NCI-H2107 treated with DMSO at 0.1 percent for 48 hours (cell line): Measurements from ENCODE around the gene SMTNL2.
A peak's percentile ranks its signal among the peaks of the same experiment; 100 is the strongest.

Source experiments
- DNase-seq: peaks from one replicate; lab custom pipeline; 2025; ENCODE audit not compliant: unreplicated experiment; lab: John Stamatoyannopoulos, UW

SMTNL2 gene

DNA sequence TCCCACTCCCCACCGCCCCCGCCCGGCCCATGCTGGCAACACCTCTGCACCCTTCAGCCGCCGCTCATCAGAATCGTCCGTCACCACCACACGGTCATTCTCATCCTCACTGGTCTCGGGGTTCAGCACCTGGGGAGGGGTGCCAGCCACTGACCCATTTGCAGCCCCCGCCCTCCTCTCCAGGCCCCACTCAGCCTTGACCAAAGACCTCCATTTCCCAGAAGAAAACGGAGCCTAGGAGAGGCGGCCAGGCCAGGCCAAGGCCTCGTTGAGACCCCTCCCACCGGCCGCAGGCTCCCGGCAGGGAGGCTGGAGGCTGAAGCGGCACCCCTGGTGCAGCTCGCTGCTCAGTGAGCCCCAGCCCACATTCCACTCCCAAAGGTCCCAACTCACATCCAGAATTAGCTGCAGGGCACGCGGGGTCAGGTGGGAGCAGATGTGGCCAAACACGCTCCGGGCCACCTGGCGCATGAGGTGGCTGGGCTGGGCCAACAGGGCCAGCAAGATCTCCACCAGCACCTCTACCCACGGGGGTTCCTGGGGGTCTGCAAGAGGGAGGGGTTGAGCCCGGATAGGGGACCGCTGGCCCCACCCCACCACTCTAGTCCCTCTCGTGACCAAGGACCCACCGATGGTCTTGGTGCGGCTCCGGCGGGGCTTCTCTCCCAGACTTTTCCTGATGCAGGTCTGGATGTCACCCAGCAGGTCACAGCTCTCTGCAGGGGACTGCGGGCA lies 38.9 kb upstream of the SMTNL2 start:
- DNase-seq = no peak

DNA sequence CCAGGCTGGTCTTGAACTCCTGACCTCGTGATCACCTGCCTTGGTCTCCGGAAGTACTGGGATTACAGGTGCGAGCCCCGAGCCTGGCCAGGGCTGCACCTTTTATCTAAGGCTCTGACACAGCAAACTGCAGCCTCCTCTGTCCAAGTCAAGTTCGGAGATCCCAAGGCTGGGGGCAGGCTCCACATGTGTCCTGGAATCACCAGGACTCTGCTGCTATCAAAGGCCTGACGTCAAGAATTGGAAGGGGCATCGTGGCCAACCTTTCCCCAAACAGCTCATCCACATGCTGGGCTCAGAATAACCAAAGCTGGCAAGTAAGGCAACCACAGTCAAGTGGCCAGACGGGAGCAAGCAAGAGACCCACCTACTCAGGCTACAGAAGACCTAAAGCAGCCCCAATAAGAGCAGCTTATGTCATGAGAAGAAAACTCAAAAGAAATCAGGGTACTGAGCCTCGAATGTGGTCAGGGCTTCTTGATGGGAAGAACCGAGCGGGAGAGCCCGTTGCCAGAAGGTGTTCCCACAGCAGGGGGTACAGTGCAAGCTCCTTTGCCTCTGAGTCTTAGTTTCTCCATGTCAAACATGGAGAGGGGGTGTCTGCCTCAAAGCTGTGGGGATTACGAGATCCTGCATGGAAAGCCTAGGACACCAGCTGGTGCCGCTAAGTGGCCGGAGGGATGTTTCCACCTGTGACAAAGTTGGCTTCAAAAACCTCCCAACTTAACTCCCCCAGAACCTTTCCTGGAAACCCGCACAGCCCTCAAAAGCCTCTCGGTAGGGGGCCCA lies 37.0 kb upstream of the SMTNL2 start:
- DNase-seq = no peak

DNA sequence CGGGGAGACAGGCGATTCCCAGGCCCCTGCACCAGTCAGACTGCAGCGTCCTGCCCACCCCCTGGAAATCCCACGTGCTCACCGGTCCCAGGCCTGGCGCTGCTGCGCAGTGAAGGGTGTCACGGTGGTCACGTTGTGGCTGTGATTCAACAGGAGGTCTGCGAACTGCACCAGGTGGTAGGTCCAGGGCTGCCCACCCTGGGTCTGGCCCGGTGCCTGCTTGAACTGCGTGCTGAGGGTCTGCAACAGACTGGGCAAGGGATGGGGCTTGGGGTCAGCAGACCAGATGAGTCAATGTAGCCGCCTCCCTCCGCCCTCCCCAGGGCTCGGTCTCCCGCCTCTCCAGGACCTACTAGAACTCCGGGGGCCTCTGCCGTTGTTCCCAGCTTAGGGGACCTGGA lies 36.3 kb upstream of the SMTNL2 start:
- DNase-seq = no peak

DNA sequence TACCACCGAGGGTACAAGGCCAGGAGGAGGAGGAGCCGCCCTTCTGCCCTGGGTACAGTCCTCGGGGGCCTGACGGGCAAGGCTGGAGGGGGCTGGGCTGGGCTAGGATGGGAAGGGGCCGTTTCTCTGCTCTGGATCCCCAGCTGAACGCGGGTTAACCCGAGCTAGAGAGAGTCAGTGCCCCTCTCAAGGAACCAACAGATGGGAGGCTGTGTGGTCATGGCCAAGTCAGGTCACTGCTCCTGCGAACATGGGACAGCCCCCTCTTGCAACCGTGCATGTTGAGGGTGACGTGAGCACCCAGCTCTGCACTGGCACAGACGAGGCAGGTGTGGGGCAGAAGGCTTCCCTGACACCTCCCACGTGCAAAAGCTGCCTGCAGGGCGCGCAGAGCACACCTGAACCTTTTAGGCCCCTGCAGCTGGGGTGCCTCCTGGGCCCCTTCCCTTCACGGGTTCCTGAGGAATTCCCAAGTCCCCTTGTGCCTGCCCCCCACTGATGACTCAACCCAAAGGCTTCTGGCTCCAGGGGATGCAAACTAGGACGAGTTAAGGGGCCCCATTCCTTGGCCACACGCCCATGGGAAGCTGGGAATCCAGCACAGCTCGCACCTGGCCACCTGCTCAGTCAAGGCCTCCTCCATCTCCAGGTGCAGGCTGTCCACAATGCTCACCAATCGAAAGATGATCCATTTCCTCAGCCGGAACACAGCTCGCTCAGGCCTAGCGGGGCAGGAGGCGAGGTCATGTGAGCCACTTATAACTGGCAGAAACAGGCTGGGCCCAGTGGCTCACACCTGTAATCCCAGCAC lies 35.4 kb upstream of the SMTNL2 start:
- peak; percentile 5 for DNase-seq

DNA sequence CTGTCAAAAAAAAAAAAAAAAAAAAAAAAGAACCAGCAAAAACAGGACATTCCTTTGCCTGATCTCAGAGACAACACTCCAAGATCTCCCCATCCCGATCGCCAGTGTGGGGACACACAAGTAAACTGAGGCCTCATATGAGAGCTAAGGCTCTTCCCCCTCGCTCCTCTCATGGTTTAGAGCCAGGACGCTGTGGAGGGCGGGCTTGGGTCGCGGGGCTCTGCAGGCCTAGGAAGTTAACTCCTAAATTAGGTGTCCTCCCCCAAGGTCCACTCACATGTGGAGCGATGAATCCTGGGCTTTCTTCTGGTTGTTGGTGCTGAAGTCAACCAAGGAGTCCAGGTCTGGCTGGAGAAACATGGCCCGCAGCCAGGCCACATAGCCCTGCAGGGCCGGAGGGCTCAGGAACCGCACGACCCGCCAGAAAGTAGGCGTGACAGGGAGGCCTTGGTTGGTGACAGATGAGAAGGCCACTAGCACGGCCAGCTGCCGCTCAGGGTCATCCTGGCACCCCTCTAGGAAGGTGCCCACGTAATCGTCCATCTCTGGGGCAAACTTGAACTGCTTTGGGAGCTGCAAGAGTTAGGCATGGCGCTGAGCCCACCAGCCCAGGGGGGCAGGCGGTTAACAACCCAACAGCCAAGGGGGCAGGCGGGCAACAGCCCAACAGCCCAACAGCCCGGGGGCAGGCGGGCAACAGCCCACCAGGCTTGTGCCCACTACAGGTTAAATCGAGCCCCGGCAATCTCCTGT lies 34.4 kb upstream of the SMTNL2 start:
- DNase-seq = no peak

DNA sequence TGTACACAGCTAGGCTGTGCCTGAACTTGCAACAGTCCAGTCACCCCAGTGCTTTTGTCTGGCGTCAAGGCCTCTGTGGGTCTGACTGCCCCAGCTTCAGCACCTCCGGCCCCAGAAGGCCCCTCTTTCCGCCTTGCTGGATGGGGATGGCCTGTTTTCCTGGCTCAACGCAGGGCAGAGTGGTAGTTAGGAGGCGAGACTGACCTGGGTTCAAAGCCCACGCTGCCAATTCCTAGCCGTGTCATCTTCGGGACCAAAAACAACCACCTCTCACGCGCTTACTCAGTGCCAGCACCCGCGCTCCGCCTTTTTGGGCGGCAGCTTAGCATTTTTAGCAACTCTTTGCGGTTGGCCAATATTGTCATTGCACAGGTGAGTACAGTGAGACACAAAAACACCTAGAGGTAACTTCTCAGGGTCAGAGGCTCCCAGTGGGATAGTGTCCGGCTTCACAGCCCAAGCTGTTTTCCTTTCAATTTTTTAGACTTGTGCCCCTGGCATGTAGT lies 33.7 kb upstream of the SMTNL2 start:
- no peak for DNase-seq

DNA sequence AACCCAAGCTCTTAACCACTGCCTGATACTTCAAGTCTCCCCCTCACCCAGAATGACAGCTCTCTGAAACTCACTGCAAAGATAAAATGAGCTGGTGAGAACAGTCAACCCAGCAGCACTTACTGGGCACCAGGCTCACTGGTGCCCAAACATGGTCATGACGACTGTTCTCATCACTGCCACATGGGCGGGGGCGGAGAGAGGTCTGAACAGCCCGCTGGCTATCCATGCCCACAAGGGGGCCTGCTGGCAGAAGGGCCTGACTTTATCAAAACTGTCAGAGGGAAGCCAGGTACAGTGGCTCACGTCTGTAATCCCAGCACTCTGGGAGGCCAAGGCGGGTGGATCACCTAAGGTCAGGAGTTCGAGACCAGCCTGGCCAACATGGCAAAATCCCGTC lies 33.2 kb upstream of the SMTNL2 start:
- DNase-seq = no peak

DNA sequence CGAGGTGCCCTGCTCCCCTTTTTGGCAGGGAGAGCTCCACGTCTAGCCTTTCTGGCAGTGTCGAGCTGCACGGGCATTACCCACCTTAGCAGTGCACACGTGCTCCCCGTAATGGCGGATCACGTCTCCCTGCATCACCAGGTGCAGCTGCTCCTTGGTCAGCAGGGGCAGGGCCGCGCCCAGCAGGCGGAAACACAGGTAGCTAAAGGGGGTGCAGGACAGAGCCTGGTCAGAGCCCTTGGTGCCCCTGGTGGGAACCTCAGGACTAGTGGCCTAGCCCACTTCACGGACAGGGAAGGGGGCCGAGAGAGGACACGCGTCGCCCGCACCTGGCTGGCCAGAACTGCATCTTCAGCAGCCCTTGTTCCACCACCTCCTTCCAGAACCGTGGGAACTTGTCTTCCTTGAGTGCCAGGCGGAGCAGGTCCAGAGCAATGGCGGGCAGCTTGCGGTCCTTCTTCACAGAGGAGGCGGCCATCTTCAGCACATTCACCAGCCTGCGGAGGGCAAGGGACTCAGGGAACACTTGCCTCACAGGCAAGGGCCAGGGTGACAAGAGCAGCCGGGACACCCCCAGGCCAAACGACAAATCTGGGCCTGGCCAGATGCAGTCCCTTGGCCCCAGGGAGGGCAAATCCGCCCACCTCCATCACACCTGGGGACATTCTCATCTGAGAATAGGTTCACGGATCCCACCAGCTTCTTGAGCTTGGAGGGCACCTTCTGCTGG lies 32.4 kb upstream of the SMTNL2 start:
- DNase-seq = no peak

DNA sequence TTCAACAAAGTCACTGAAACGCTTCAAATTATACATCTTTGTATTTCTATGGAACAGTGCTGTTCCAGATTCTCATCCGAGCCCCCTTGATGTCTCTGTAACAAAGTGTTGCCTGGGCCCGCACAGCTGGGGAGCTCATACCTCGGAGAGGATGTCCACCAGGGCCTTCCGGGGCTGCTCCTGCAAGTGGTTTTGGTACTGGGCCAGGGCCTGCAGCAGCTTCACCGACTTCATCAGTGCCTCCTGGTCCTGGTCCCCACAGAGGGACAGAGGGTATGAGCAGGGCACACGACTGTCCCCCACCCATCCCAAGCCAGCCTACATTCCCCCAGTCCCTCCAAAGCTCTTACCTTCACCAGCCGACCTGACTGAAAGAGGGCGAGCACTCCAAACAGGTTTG lies 30.7 kb upstream of the SMTNL2 start:
- DNase-seq = no peak

DNA sequence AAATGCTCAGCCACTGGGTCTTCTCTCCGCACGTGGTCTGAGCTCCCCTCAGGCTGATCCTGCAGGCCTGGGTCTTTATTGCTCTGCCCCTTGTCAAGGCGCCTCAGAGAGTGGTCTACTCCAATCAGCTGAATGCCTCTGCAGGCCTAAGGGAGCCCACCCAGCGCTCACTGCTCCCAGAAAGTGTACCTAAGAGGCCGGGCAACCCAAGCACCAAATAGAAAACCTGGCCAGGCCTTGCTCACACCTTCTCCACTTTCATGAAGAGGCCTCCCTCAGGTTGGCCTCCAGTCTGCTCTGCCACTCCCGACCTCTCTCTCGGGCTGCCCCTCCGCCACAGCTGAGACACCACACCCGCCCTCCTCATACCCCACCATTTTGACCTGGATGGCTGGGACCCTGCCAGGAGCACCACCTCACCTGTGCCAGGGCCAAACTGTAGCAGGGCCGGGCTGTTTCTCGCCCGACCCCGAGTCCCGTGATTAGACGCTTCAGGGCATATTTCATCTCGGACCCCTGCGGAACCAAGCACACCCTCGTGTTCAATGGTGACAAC lies 29.8 kb upstream of the SMTNL2 start:
- DNase-seq = no peak

DNA sequence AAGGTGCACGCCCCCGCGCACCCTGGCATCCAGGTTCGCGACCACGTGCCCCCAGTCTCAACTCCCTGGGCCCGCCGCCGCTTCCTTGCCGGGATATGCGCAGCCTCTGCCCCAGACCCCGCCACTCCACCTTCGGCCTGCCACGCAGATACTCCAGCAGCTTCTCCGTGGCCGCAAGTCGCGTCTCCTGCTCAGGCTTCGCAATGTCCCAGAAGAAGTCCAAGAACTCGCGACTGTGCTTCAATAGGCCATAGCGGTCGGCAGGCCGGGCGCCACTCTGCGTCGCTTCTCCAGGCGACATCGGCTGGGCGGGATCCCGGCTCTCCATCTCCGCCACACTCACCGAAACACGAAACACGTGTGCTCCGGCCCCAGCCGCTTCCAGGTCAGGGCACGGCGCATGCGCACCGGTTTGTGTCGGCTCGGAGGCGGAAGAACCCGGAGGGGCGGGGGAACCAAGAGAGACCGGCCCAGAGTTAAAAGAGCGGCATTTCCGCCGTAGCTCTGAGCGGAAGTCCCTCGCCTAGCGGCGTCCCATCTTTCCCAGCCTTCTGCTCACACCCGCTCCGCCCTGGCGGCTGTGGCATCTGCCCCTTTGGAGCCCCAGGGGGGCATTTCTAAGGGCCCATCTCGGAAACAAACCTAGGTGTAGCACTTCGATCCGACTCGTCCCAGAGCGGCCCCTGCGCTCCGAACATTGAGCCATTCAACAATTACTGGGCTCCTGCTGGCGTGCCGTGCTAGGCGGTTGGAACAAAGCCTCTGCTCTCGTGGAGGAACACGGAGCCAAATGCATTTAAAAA lies 29.1 kb upstream of the SMTNL2 start, which contains the start of gene MYBBP1A:
TSS of gene MYBBP1A (minus strand) at position 388 of the 803 bp plus-strand sequence. CDS start at position 328, 60 bp downstream.
- peak; percentile 56 for DNase-seq

DNA sequence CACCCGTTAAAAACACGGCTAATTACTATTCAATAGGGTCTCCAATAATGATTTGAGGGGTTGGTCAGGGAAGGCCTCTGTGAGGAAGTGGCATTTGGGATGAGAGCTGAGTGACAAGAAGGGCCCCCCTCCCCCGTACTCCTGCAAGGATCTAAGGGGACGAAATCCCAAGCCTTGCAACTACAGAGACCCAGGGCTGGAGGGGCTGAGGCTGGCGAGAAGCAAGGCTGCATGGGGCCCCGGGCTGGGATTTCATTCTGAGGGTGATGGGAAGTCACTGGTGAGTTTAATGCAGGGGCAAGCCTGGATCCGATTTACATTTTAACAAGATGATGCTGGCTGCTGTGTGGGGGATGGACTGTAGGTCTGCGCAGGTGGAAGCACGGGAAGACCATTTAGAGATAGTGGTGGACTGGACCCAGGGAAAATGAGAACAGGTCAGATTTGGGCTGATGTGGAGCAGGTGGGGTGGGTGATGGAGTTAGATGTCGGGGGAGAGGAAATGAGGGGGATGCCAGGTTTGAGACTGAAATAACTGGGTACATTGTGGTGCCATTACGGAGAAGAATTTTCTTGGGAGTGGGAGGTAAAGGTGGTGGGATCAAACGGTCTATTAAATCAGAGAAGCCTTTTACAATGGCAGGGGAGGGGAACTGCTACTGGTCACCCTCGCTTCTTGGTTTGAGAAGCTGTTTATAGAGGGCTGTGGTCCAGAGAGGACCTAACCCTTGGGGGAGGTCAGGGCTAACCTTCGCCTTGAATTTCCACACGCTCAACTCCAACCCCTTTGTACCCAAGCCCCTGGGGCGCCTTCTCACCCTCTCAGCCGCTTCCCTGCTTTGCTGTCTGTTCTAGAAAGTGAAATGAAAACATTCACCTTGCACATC lies 28.2 kb upstream of the SMTNL2 start:
- no peak for DNase-seq

DNA sequence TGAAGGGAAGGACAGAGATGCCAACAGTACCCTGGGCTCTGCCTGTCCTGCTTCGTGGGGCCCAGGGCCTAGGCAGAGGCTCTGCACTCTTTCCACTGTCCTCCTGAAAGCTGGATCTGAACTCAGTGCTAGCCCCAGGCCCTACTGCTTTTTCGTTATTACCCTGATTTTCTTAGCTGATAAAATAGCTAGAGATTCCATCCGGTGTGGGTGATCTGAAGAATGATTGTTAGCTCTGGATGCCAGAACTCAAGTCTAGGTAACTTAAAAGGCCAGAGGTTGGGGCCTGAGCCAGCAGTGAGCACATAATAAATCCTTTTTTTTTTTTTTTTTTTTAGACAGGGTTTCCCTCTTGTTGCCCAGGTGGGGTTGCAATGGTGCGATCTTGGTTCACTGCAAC lies 27.3 kb upstream of the SMTNL2 start:
- no peak for DNase-seq

DNA sequence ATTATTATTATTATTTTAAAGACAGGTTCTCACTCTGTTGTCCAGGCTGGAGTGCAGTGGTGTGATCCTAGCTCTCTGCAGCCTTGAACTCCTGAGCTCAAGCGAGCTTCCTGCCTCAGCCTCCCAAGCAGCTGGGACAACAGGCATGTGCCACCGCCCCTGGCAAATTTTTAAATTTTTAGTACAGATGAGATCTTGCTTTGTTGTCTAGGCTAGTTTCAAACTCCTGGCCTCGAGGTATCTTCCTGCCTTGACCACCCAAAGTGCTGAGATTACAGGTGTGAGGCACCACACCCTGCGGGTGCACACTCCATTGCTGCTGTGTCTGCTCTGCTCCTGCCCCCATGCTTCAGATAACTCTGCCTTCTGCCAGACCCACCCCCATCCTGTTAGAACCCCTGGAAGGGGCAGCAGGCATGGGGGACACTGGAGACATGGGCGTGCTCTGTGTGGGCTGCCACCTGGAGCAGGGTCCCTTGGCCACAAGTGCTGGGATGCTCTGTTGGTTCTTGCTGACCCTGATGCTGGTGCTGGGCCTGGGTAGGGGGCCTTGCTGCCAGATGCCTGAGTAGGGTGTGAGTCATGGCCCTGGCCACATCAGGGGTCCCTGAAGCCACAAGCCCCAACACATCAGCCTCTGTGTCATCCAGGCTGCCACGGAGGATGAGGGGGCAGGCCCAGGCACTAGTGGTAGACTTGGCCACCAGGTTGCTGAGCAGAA lies 26.5 kb upstream of the SMTNL2 start:
- no peak for DNase-seq

DNA sequence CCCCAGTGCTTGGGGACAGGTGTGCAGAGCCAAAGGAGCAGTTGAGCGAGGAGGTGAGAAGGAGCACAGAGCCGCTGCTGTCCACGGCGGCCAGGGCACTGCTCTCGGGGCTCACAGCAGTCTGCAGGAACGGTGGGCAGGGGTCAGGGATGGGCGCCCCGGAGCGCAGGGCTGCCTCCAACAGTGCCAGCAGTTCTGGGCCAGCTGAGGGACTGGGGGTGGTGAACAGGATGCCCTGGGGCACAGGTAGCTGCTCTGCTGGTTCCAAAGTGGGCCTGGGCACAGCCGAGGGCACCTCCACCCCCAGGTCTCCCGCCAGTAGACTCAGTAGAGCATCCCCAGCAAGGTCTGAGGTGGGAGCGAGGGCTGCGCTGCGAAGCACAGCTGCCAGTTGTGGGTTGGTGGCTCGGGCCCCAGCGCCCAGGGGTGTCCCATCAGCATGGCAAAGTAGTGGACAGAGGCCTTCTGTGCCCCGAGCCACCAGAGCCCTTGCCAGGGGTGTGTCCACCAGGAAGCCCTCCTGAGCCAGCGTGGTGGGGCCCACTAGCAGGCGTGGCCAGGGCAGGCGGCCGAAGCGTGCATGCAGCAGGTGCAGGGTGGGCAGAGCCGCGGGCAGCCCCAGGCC lies 25.9 kb upstream of the SMTNL2 start:
- DNase-seq = no peak

DNA sequence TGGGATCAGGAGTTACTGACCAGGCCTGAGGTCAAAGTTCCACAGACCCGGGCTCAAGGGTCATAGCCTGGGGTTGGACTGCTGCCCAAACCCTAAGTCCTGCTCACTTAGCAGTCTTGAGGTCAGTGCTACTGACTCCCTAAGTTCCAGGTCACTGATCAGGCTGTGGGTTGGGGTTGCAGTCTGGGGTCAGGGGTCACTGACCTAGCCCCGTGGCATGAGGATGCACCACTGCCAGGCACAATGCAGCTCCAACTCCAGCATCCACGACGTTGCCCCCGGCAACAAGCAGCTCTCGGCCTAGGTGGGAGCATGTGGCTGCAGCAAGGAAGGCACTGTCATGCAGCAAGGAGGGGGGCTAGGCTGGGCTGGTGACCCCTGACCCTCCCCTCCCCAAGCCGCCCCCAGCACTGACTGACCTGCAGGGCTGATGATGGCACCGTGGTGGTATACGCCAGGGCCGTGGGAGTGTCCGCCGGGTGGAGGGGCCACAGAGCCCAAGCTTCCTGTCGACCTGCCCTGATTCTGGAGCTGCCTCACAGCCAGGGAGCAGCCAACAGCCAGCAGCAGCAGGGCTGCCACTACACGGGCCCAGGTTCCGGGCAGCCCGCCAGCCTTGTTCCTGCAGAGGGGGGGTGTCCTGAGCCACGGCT lies 25.1 kb upstream of the SMTNL2 start:
- DNase-seq = no peak
